Activated T-helper 1 cell treated with anti-CD3 and anti-CD28 coated beads, Interleukin-12 subunit alpha, Interleukin-12 subunit beta, Interleukin-2, Interleukin-4 antibody, amounts not matched to agents 30 ng/mL and 10 ng/mL and 1 ng/mL, durations not matched to agents 14 hours and 24 hours and 36 hours (primary cell): ENCODE data around the gene ITPRIPL2. TPM values are rescaled to one million over a fixed set of nuclear protein-coding genes. Genes with fewer than 3 reads are reported as not detected.

Experiments used
- DNase-seq: peaks from one replicate; pipeline ENCODE4 v3.0.0; 2021; ENCODE audit warnings: low spot score
- H3K27ac Mint-ChIP-seq: one replicate; pipeline ENCODE4 v1.8.0; 2021; ENCODE audit warnings: mild to moderate bottlenecking, mixed read lengths
- H3K27me3 Mint-ChIP-seq: one replicate; pipeline ENCODE4 v1.8.0; 2022; ENCODE audit warnings: mild to moderate bottlenecking, moderate library complexity, mixed read lengths; ENCODE audit not compliant: insufficient read depth
- H3K36me3 Mint-ChIP-seq: one replicate; pipeline ENCODE4 v1.8.0; 2021; ENCODE audit warnings: low read depth, mixed read lengths
- H3K4me1 Mint-ChIP-seq: one replicate; pipeline ENCODE4 v1.8.0; 2021; ENCODE audit warnings: low read depth, mixed read lengths
- H3K4me3 Mint-ChIP-seq: one replicate; pipeline ENCODE4 v1.8.0; 2021; ENCODE audit warnings: mild to moderate bottlenecking, moderate library complexity, mixed read lengths
- H3K9me3 Mint-ChIP-seq: one replicate; pipeline ENCODE4 v1.8.0; 2021; ENCODE audit warnings: mixed read lengths
- intact Hi-C: fragments of 100-400 bp; cut with micrococcal nuclease; formaldehyde crosslinking; loops from one replicate; pipeline ENCODE4 v1.15.1; 2024
- total RNA-seq: library from RNA; stranded (reverse); gene quantifications from 2 replicates; pipeline ENCODE4 v1.2.3, GENCODE V29; 2022

Gene ITPRIPL2
- total RNA-seq, 1 donor from 2014 or later: 46.7 TPM

DNA sequence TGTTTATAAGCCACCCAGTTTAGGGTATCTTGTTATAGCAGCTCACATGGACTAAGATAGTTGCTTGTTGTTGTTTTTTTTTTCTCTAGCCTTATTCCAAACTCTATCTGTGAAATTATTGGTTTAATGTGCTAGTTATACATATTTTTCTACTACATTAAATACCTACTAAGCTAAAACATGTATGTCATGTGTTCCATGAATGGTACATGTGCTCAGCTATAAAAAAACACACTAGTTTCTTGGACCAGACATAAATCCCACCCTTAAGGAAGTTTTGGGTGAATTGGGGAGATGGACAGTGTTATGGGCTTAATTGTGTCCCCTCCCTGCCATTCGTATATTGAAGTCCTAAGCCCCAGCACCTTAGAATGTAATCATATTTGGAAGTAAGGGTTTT, 19.8 kb downstream of the ITPRIPL2 start:
- Mint-ChIP-seq H3K4me1 (peaks cover 37% of the 10 kb centered on the region), H3K27ac (no peak overlapping the region), H3K27me3 (peaks cover 4% of the 10 kb centered on the region), H3K36me3 (no peaks in the 10 kb centered on the region), H3K9me3 (no peaks in the 10 kb centered on the region), H3K4me3 (no peak overlapping the region)
- intact Hi-C loops: loop anchor here (5.0 kb wide), 1 partner anchor 34 kb away; the partner anchor contains the start of gene SYT17
- DNase-seq: no peak

DNA sequence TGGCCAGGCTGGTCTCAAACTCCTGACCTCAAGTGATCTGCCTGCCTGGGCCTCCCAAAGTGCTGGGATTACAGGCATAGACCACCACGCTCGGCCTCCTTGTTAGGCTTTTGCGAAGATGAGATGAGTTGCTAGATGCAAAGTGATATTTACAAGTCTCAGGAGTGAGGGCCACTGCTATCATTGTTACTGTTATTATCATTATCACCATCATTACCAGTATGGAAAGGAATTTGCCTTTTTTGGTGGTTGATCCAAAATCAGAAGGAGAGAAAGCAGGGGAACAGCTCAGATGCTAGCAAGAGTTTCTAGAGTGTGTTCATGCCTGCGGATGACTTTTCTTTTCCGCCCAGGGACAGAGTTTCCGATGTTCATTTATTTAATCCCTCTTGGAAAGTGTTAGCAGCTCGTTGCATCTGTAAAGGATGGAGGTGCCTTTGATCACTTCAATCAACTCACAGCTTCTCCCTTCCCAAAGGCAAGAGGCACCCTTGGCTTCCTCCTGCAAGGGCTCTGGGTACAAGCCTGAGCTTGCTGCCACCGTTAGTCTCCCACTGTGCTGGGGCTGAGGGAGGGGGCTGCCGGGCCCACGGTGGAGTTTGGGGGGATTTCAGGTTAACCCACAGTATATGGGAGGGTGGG, 21.6 kb downstream of the ITPRIPL2 start:
- Mint-ChIP-seq H3K27ac (no peak overlapping the region), H3K36me3 (no peaks in the 10 kb centered on the region), H3K4me3 (no peak overlapping the region), H3K4me1 (peaks cover 21% of the 10 kb centered on the region), H3K9me3 (no peaks in the 10 kb centered on the region), H3K27me3 (peaks cover 8% of the 10 kb centered on the region)
- intact Hi-C loops: no loop called here
- DNase-seq: no peak

- no peak for DNase-seq
- H3K9me3 Mint-ChIP-seq: no peaks in the 10 kb centered on the region
- no peaks in the 10 kb centered on the region for H3K36me3 Mint-ChIP-seq
- H3K27me3 Mint-ChIP-seq: peaks cover 12% of the 10 kb centered on the region
- intact Hi-C loops: no loop called here
- H3K27ac Mint-ChIP-seq: no peak overlapping the region
- H3K4me1 Mint-ChIP-seq: peaks cover 14% of the 10 kb centered on the region
- H3K4me3 Mint-ChIP-seq: no peak overlapping the region
Measured at GRCh38 chr16:19135896-19136438, 22.2 kb downstream of the ITPRIPL2 start.

DNA sequence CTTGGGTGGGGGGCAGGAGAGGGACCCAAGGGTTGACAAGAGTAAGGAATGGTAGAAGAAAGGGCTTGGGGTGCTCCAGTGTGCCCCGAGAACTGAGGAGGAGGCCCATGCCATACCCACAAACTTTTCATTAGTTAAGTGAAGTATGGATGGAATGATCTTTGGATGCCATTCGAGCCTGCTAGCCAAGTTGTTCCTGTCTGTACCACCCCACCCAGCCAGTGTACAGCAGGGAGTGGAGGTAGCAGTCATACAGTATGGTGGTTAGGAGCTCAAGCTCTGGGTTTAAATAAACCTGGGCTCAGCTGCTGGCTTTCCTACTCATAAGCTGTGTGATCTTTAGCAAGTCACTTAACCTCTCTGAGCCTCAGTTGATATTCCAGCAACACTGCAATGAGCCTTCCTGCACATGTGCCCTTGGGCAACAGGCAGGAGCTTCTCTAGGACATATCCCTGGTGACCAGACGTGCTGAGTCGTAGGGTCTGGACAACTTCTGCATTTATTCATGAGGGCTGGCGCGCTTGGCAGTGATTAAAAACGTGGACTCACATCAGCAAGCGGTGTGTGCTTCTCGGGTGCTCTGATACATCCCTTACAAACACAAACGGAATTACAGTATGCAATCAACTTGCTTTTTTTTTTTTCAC, 22.9 kb downstream of the ITPRIPL2 start:
- intact Hi-C loops: no loop called here
- Mint-ChIP-seq H3K36me3 (no peaks in the 10 kb centered on the region), H3K27ac (no peak overlapping the region), H3K4me1 (peaks cover 7% of the 10 kb centered on the region), H3K4me3 (no peak overlapping the region), H3K27me3 (peaks cover 12% of the 10 kb centered on the region), H3K9me3 (no peaks in the 10 kb centered on the region)
- DNase-seq: no peak

DNA sequence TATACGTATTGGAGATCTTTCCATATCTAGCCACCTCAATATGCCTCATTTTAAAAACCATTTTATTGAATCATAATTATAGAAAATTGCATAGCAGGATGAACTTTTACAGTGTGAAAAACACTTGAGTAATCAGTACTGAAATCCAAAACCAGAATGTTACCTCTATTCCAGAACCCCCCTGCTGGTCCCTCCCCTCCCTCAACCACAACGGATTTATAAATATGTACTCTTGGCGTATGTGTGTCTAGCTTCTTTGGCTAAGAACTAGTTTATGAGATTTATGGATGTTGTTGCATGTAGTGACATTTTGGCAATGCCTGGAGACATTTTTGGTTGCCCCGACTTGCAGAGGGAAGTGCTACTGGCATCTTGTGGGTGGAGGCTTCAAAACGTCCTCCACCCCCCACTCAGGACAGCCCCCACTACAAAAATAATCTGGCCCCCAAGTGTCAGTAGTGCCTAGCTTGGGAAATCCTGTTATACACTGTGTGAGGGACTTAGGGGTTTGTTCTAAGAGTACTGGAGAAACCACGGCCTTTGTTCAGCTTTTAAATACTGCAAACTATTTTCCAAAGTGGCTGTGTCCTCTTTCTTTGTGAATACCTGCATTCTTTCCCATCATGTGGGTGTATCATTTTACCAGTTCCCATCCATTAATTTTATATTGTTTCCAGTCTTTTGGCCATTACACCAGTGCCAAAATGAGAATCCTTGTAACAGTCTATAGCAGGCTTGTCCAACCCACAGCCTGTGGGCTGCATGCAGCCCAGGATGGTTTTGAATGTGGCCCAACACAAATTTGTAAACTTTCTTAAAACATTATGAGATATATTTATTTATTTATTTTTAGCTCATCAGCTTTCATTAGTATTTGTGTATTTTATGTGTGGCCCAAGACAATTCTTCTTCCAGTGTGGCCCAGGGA, 23.7 kb downstream of the ITPRIPL2 start:
- H3K36me3 Mint-ChIP-seq: no peaks in the 10 kb centered on the region
- intact Hi-C loops: no loop called here
- no peak overlapping the region for H3K27ac Mint-ChIP-seq
- no peaks in the 10 kb centered on the region for H3K4me1 Mint-ChIP-seq
- DNase-seq: no peak
- H3K9me3 Mint-ChIP-seq: no peaks in the 10 kb centered on the region
- H3K4me3 Mint-ChIP-seq: no peak overlapping the region
- H3K27me3 Mint-ChIP-seq: peaks cover 12% of the 10 kb centered on the region

DNA sequence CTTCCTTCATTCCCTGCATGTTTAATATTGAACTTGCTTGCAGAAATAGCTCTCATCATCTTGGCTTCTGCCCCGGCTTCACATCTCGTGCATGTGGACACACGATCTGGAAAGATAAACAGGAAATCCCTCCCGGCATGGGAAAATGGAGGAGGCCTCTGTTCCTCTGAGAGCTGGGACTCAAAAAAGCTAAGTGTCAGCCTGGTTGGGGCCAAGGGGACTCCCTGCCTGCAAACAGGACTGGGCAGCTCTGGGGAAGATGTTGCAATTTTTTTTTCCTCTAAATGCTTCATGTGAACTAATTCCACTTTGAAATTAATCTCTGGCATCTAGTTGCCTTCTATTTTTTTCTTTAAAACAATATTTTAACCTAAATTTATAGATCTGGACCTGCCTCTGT, 24.8 kb downstream of the ITPRIPL2 start:
- no peaks in the 10 kb centered on the region for H3K36me3 Mint-ChIP-seq

DNA sequence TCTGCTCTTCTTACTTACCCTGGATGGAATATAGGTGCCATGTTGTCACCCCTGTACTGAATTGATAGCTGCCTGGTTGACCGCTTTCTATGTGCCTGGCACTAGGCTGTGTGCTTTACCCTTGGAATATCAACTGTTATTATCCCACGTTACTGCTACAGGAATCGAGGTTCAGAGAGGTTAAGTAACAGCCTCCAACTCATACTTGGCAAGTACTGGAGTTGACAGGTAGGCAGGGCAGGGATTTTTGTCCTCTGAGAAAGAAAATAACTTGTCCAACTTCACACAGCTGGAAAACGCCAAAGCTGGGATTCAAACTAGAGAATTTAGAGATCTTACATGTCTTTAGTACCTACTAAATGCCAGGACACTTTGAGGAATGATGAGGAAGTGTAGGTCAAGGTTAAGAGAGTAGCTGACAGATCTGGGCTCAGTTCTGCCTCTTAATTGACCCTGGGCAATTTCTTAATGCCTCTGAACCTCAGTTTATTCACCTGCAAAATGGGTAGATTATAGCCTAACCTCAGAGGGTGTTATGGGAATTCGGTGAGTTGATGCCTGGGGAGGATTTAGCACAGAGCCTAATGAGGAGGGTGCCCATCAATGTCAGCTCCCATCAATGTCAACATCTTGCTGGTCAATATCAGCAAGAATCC, 25.8 kb downstream of the ITPRIPL2 start:
- intact Hi-C loops: no loop called here
- peaks cover 15% of the 10 kb centered on the region for H3K27me3 Mint-ChIP-seq

More for the DNA sequence above, 24.8 kb downstream of the ITPRIPL2 start:
- no peak overlapping the region for H3K27ac Mint-ChIP-seq
- intact Hi-C loops: no loop called here
- H3K27me3 Mint-ChIP-seq: peaks cover 13% of the 10 kb centered on the region
- no peaks in the 10 kb centered on the region for H3K9me3 Mint-ChIP-seq
- H3K4me3 Mint-ChIP-seq: no peak overlapping the region
- no peak for DNase-seq
- no peaks in the 10 kb centered on the region for H3K4me1 Mint-ChIP-seq

DNA sequence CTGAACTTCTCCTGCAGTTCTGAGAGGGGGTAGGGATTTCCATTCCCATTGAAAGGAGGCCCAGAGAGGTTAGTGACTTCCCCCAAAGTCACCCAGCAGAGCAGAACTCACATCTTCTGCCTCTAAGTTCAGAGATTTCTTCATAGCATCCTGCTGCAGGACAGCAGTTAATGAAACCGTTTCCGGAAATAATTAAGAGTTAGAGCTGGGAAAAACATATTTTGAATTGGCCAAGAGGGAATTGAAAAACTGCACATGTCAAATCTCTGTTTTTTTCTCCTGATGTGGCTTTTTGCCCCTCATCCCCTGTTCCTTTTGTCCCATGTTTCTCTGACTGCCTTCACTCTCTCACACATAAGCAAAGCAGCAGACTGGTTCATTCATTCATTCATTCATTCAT, 26.6 kb downstream of the ITPRIPL2 start:
- no peak overlapping the region for H3K4me3 Mint-ChIP-seq
- H3K9me3 Mint-ChIP-seq: no peaks in the 10 kb centered on the region
- peaks cover 15% of the 10 kb centered on the region for H3K27me3 Mint-ChIP-seq
- intact Hi-C loops: no loop called here
- no peaks in the 10 kb centered on the region for H3K36me3 Mint-ChIP-seq
- no peak overlapping the region for H3K27ac Mint-ChIP-seq
- H3K4me1 Mint-ChIP-seq: no peaks in the 10 kb centered on the region
- no peak for DNase-seq

More for the DNA sequence above, 25.8 kb downstream of the ITPRIPL2 start:
- no peaks in the 10 kb centered on the region for H3K4me1 Mint-ChIP-seq
- no peaks in the 10 kb centered on the region for H3K36me3 Mint-ChIP-seq
- DNase-seq: no peak
- H3K27ac Mint-ChIP-seq: no peak overlapping the region
- no peak overlapping the region for H3K4me3 Mint-ChIP-seq
- H3K9me3 Mint-ChIP-seq: no peaks in the 10 kb centered on the region

- Mint-ChIP-seq H3K36me3 (no peaks in the 10 kb centered on the region), H3K27ac (no peak overlapping the region), H3K4me3 (no peak overlapping the region), H3K4me1 (no peaks in the 10 kb centered on the region), H3K27me3 (peaks cover 14% of the 10 kb centered on the region), H3K9me3 (peaks cover 5% of the 10 kb centered on the region)
- DNase-seq: no peak
- intact Hi-C loops: no loop called here
Measured at GRCh38 chr16:19142939-19143598, 29.3 kb downstream of the ITPRIPL2 start.

GRCh38 chr16:19143599-19143956, 29.8 kb downstream of the ITPRIPL2 start:
- DNase-seq: no peak
- no peaks in the 10 kb centered on the region for H3K4me1 Mint-ChIP-seq
- H3K4me3 Mint-ChIP-seq: no peak overlapping the region
- intact Hi-C loops: no loop called here
- H3K27ac Mint-ChIP-seq: no peak overlapping the region
- H3K27me3 Mint-ChIP-seq: peaks cover 14% of the 10 kb centered on the region
- peaks cover 9% of the 10 kb centered on the region for H3K9me3 Mint-ChIP-seq
- H3K36me3 Mint-ChIP-seq: no peaks in the 10 kb centered on the region

GRCh38 chr16:19145010-19145409, 31.2 kb downstream of the ITPRIPL2 start:
- H3K36me3 Mint-ChIP-seq: no peaks in the 10 kb centered on the region
- intact Hi-C loops: no loop called here

GRCh38 chr16:19147126-19147525, 33.4 kb downstream of the ITPRIPL2 start:
- no peak for DNase-seq
- no peak overlapping the region for H3K27ac Mint-ChIP-seq

More at GRCh38 chr16:19145010-19145409, 31.2 kb downstream of the ITPRIPL2 start:
- no peak overlapping the region for H3K4me3 Mint-ChIP-seq
- H3K27ac Mint-ChIP-seq: no peak overlapping the region
- no peaks in the 10 kb centered on the region for H3K4me1 Mint-ChIP-seq
- DNase-seq: no peak
- H3K9me3 Mint-ChIP-seq: peaks cover 13% of the 10 kb centered on the region
- H3K27me3 Mint-ChIP-seq: peaks cover 21% of the 10 kb centered on the region

More at GRCh38 chr16:19147126-19147525, 33.4 kb downstream of the ITPRIPL2 start:
- intact Hi-C loops: no loop called here
- Mint-ChIP-seq H3K36me3 (no peaks in the 10 kb centered on the region), H3K4me3 (no peak overlapping the region), H3K4me1 (no peaks in the 10 kb centered on the region), H3K9me3 (peaks cover 13% of the 10 kb centered on the region), H3K27me3 (peaks cover 14% of the 10 kb centered on the region)
